DMS53 (cell line): ENCODE results near the gene TSC22D4.
A peak's percentile ranks its signal among the peaks of the same experiment; 100 is the strongest.

Experiments used
- DNase-seq: peaks from one replicate; lab custom pipeline; 2025; lab: John Stamatoyannopoulos, UW

The TSC22D4 gene

GRCh38 chr7:100492738-100493475 lies 13.9 kb upstream of the TSC22D4 start:
- DNase-seq = no peak

GRCh38 chr7:100491192-100491578 lies 12.2 kb upstream of the TSC22D4 start:
- no peak for DNase-seq

GRCh38 chr7:100490483-100491191 lies 11.6 kb upstream of the TSC22D4 start:
- DNase-seq = peak; percentile 73

- peak; percentile 100 for DNase-seq
Measured at GRCh38 chr7:100489824-100490223, 10.8 kb upstream of the TSC22D4 start.

GRCh38 chr7:100489121-100489520 lies 10.1 kb upstream of the TSC22D4 start:
- DNase-seq = no peak

GRCh38 chr7:100488333-100489095 lies 9.5 kb upstream of the TSC22D4 start:
- no peak for DNase-seq

GRCh38 chr7:100486753-100487446 lies 7.9 kb upstream of the TSC22D4 start:
- peak; percentile 73 for DNase-seq

GRCh38 chr7:100486111-100486636 lies 7.2 kb upstream of the TSC22D4 start:
- DNase-seq = no peak

GRCh38 chr7:100485471-100485876 lies 6.5 kb upstream of the TSC22D4 start:
- DNase-seq = no peak

- DNase-seq = peak; percentile 50
Measured at GRCh38 chr7:100484673-100485045, 5.6 kb upstream of the TSC22D4 start.

GRCh38 chr7:100483722-100484672 lies 5.0 kb upstream of the TSC22D4 start, which contains the start of gene NYAP1:
TSS of gene NYAP1 (plus strand) at chr7:100483927. CDS start at chr7:100485312, 1,385 bp downstream.
- DNase-seq = peak; percentile 80

GRCh38 chr7:100483090-100483721 lies 4.2 kb upstream of the TSC22D4 start:
- DNase-seq = peak; percentile 80

- DNase-seq = no peak
Measured at GRCh38 chr7:100482728-100483089, 3.7 kb upstream of the TSC22D4 start.

- no peak for DNase-seq
Measured at GRCh38 chr7:100481466-100481865, 2.5 kb upstream of the TSC22D4 start.

GRCh38 chr7:100477871-100478267 lies 1.1 kb downstream of the TSC22D4 start:
- no peak for DNase-seq

- no peak for DNase-seq
Measured at GRCh38 chr7:100476903-100477870, 1.8 kb downstream of the TSC22D4 start.

GRCh38 chr7:100476101-100476780 lies 2.8 kb downstream of the TSC22D4 start:
- DNase-seq = no peak

GRCh38 chr7:100475549-100475948 lies 3.5 kb downstream of the TSC22D4 start:
- no peak for DNase-seq
